ENCODE data around the gene RGPD3.
"Not testable (repeated sequence)": the region's sequence is repeated elsewhere in the genome, so short reads cannot be mapped to it uniquely, and the experiment has no call there.

DNA sequence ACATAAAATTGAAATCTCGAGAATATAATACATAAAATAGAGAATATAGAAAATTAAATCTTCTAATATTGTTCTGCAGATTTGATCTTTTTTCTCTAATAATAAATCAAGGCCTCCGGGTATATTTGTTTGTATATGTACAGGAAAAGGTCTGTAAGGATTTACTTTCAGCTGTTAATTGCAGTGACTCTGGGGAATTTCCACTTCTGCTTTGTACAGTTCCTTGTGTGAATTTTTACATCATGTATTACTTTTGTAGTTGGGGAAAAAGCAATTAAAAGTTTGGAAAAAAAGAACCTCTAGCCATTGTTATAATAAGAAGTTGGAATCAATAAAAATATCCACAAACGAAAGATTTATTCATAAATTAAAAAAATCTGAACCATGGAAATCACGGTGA lies 42.6 kb upstream of the RGPD3 start:
- TF ChIP-seq EP300 (IDR thresholded peaks at IDR 0.05; ENCODE audit: low read depth): not testable (repeated sequence)
- TF ChIP-seq, protein P1, sequence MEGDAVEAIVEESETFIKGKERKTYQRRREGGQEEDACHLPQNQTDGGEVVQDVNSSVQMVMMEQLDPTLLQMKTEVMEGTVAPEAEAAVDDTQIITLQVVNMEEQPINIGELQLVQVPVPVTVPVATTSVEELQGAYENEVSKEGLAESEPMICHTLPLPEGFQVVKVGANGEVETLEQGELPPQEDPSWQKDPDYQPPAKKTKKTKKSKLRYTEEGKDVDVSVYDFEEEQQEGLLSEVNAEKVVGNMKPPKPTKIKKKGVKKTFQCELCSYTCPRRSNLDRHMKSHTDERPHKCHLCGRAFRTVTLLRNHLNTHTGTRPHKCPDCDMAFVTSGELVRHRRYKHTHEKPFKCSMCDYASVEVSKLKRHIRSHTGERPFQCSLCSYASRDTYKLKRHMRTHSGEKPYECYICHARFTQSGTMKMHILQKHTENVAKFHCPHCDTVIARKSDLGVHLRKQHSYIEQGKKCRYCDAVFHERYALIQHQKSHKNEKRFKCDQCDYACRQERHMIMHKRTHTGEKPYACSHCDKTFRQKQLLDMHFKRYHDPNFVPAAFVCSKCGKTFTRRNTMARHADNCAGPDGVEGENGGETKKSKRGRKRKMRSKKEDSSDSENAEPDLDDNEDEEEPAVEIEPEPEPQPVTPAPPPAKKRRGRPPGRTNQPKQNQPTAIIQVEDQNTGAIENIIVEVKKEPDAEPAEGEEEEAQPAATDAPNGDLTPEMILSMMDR (IDR thresholded peaks at IDR 0.05): not testable (repeated sequence)

All from transverse colon (tissue), 3 donors.